Superior temporal gyrus (tissue), 1 donor: ENCODE results near the gene SORBS1.

Experiments
- DNase-seq: peaks from one replicate; pipeline ENCODE4 v3.0.0-alpha.2; 2016; ENCODE audit errors: extremely low spot score

Gene SORBS1

GRCh38 chr10:95389982-95390381 lies 171.2 kb downstream of the SORBS1 start:
- no peak for DNase-seq

GRCh38 chr10:95389176-95389575 lies 172.0 kb downstream of the SORBS1 start:
- no peak for DNase-seq

GRCh38 chr10:95388539-95388938 lies 172.6 kb downstream of the SORBS1 start:
- peak; percentile 56 for DNase-seq

- no peak for DNase-seq
These were observed 173.1 kb downstream of the SORBS1 start for GRCh38 chr10:95388109-95388471.

- DNase-seq = no peak
These were observed 177.0 kb downstream of the SORBS1 start for GRCh38 chr10:95384011-95384704.

DNA sequence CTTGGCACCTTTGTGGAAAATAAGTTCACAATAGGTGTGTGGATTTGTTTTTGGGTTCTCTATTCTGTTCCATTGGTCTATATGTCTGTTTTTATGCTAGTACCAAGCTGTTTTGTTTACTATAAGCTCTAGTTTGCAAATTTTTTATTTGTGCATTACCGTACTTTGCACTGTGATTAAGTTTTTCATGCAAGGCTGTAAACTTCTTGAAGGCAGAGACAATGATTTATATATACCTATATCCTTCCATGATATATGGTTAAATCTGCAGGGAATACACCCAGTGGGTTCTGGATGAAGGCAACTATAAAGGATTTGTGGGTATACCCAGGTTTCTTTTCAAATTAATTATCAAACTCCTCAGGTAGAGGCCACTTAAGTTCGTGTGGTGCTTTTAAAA lies 178.6 kb downstream of the SORBS1 start:
- DNase-seq = no peak

GRCh38 chr10:95382174-95382573 lies 179.0 kb downstream of the SORBS1 start:
- DNase-seq = no peak

DNA sequence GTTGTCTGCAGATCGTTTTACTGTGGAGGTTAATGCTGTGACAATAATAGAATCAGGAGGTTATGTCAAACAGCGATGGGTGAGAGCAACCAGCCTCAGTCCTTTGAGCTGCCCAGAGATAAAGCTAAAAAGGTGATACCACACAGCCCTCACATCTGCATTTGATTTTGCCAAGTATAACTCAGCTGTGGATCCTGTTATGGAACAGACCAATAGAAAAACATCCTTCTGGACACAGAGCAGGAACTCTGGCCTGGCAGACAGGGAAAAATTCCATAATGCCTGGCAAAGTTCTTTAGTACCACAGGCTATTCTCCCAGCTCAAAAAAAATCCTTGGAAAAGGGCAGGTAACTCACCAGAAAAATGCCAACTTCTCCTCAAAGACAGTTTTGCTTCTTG lies 183.2 kb downstream of the SORBS1 start:
- DNase-seq = no peak

DNA sequence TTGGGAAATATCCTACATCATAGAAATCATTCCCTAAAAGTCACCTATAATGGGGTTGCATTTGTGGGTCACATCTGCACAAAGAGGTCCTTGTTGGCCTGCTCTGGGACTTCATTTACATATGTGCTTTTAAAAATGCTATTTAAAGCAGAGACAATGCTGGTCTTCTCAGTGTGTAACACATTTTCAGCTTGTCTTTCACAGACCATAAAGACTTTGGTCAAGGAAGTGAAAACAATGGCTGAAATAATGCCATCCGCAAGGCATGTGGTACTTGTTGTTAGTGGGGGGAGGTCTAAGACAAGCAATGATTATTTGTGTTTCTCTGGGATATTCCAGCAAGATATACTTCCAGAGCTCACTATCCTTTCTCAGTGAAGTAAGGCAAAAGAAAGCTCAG lies 185.8 kb downstream of the SORBS1 start:
- no peak for DNase-seq

GRCh38 chr10:95374597-95375209 lies 186.5 kb downstream of the SORBS1 start:
- DNase-seq = peak; percentile 95

DNA sequence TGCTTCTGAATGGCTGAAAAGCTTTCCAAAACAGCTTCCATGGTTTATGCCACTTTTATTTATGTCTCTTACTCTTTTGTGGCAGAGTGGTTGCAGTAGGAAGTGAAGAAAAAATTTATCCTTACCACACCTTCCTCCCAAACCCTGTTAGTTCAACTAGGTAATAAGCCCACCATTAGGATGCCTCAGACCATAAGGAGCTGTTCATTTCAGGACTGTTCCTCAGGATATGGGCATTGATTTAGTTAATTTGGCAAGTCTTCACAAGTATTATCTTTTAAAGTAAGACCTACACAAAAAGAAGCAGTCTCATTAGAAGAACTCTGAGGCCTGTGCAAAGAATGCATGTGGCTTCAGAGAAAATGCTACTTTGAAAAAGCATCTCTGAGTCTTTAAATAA lies 187.5 kb downstream of the SORBS1 start:
- DNase-seq = no peak

GRCh38 chr10:95364342-95364741 lies 196.8 kb downstream of the SORBS1 start:
- no peak for DNase-seq

- DNase-seq = peak; percentile 90
These were observed 197.8 kb downstream of the SORBS1 start for GRCh38 chr10:95363303-95363912.

GRCh38 chr10:95360122-95360714 lies 201.0 kb downstream of the SORBS1 start:
- no peak for DNase-seq

DNA sequence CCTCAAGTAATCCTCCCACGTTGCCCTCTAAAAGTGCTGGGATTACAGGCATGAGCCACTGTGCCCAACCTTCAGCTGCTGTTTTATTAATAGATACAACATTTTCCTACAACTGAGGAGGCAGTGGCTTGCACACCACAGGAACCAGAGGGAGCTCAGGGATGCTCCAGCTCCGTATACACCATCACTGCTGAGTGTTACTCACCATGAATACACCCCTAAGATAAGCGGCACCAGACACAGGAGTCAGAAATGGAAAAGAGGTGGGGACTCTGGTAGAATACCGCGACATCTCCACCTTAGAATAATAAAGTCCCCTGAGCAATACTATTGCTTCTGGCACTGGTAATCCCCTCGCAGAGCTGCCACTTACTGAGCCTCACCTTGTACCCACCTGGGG lies 201.7 kb downstream of the SORBS1 start:
- no peak for DNase-seq

- DNase-seq = no peak
These were observed 204.8 kb downstream of the SORBS1 start for GRCh38 chr10:95356190-95356955.

- DNase-seq = no peak
These were observed 205.9 kb downstream of the SORBS1 start for GRCh38 chr10:95355301-95355700.

DNA sequence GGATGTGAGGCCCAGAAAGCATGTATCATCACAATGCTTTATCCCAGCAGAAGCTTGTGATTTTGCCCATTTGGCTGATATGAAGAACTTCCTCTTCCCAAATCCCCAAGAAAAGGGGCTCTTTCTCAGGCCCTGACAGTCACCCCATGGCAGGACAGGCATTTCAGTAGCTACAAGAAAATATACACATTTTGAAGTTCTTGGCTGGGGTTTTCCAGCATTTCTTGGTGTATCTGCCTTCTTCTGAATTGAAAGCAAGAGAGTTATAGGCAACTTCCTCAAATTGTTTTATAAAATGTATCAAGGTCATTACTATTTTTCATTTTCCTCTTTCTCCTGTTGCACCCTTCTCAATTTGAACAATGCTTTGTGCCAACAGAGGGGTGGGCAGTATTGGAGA lies 207.1 kb downstream of the SORBS1 start:
- no peak for DNase-seq

DNA sequence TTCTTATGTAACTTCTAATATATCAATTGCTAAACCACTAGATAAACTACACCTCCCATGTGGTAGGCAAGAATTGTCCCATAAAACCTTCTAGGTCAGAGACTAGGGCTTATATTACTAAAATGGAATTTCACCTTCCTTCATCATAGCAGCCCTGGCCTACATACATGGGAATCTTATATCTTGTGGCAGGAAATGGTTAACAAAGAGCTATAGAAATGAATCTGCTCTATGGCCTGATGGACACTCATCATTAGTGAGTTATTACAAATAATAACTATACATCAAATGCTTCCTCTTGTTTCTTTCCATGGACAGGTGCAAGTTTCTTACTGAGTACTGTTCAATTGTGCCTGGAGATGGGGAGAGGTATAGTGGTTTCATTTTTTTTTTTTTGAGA lies 208.0 kb downstream of the SORBS1 start:
- DNase-seq = no peak

- DNase-seq = no peak
These were observed 208.5 kb downstream of the SORBS1 start for GRCh38 chr10:95352684-95353083.

DNA sequence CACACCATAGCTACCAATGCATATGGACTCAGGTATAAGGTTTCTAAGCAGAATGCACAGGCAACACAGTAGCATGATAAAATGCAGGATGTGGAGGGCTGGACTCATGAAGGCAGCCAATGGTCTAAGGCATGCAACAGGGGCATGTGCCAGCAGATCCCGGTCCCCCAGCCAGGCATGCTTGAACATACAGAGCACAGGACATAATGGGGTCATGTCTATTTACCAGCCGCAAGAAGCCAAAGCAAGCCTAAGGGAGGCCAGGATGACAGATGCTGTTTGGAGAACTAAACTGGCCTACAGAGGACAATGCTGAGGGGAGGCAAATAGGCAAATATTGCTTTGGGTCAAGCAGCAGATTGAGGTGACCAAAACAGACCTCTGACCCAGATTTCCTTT lies 210.3 kb downstream of the SORBS1 start:
- DNase-seq = no peak

GRCh38 chr10:95350219-95350829 lies 210.8 kb downstream of the SORBS1 start:
- no peak for DNase-seq
